ENCODE results near the gene GRAP.

Gene GRAP

GRCh38 chr17:19018600-19018950 lies 28.2 kb downstream of the GRAP start:
- no peak for DNase-seq (ENCODE audit: low read depth)

GRCh38 chr17:19017804-19018599 lies 28.8 kb downstream of the GRAP start:
- DNase-seq (ENCODE audit: low read depth): no peak

- DNase-seq (ENCODE audit: low read depth): no peak
These were observed 29.4 kb downstream of the GRAP start for GRCh38 chr17:19017401-19017800.

GRCh38 chr17:19016881-19017280 lies 29.9 kb downstream of the GRAP start:
- no peak for DNase-seq (ENCODE audit: low read depth)

GRCh38 chr17:19016297-19016696 lies 30.5 kb downstream of the GRAP start:
- DNase-seq (ENCODE audit: low read depth): no peak

- DNase-seq (ENCODE audit: low read depth): no peak
These were observed 31.3 kb downstream of the GRAP start for GRCh38 chr17:19015428-19015827.

GRCh38 chr17:19014628-19015215 lies 32.0 kb downstream of the GRAP start:
- no peak for DNase-seq (ENCODE audit: low read depth)

- DNase-seq (ENCODE audit: low read depth): no peak
These were observed 32.7 kb downstream of the GRAP start for GRCh38 chr17:19013806-19014627.

GRCh38 chr17:19013226-19013625 lies 33.5 kb downstream of the GRAP start:
- DNase-seq (ENCODE audit: low read depth): no peak

GRCh38 chr17:19012171-19013080 lies 34.3 kb downstream of the GRAP start:
- DNase-seq (ENCODE audit: low read depth): no peak

GRCh38 chr17:19011581-19011980 lies 35.2 kb downstream of the GRAP start:
- DNase-seq (ENCODE audit: low read depth): no peak

GRCh38 chr17:19010729-19011505 lies 35.8 kb downstream of the GRAP start:
- no peak for DNase-seq (ENCODE audit: low read depth)

- DNase-seq (ENCODE audit: low read depth): no peak
These were observed 36.8 kb downstream of the GRAP start for GRCh38 chr17:19009970-19010369.

GRCh38 chr17:19006698-19007097 lies 40.1 kb downstream of the GRAP start:
- no peak for DNase-seq (ENCODE audit: low read depth)

- no peak for DNase-seq (ENCODE audit: low read depth)
These were observed 40.8 kb downstream of the GRAP start for GRCh38 chr17:19005789-19006430.

- DNase-seq (ENCODE audit: low read depth): no peak
These were observed 41.5 kb downstream of the GRAP start for GRCh38 chr17:19005137-19005773.

- peak; percentile 88 for DNase-seq (ENCODE audit: low read depth)
These were observed 42.2 kb downstream of the GRAP start, which contains the start of gene FAM83G for GRCh38 chr17:19004421-19005136. TSS of gene FAM83G (minus strand) at chr17:19004764. CDS start at chr17:19004041, 723 bp downstream.

GRCh38 chr17:19003543-19004420 lies 43.0 kb downstream of the GRAP start:
- peak; percentile 36 for DNase-seq (ENCODE audit: low read depth)

Data from stimulated activated CD8-positive, alpha-beta memory T cell treated with anti-CD3 and anti-CD28 coated beads, Interleukin-12 subunit alpha, Interleukin-12 subunit beta, amount 100 ng/mL, for 4 hours (primary cell).